Upper lobe of left lung (tissue), 6 donors: ENCODE data around the gene ITPA. TPM values are rescaled to one million over a fixed set of nuclear protein-coding genes. Genes with fewer than 3 reads are reported as not detected.

Experiments used
- ATAC-seq, 2 donors: fragments of 200-7000 bp; cut with Tn5 transposase; one replicate each; pipeline ENCODE4 v1.9.1; 2022; ENCODE audit warnings: mild to moderate bottlenecking in 2 of 2, moderate library complexity in 2 of 2; ENCODE audit not compliant: low FRiP score in 2 of 2
- DNase-seq, 2 donors: peaks; one replicate each; pipeline ENCODE4 v3.0.0-alpha.2; 2019 to 2020
- H3K27ac ChIP-seq, 4 donors: fragments of 200-600 bp; sonication (generic); one replicate each; pipeline ENCODE4 v1.5.1; 2016 to 2019
- H3K27me3 ChIP-seq, 4 donors: fragments of 200-600 bp; sonication (generic); one replicate each; pipeline ENCODE4 v1.5.1; 2017 to 2019
- H3K36me3 ChIP-seq, 4 donors: fragments of 200-600 bp; sonication (generic); one replicate each; pipeline ENCODE4 v1.5.1; 2016 to 2019
- H3K4me1 ChIP-seq, 4 donors: fragments of 200-600 bp; sonication (generic); one replicate each; pipeline ENCODE4 v1.5.1; 2018 to 2019
- H3K4me3 ChIP-seq, 4 donors: fragments of 200-600 bp; sonication (generic); one replicate each; pipeline ENCODE4 v1.5.1; 2017 to 2019; ENCODE audit warnings: mild to moderate bottlenecking in 2 of 4, moderate library complexity in 1 of 4
- H3K9me3 ChIP-seq, 4 donors: fragments of 200-600 bp; sonication (generic); one replicate each; pipeline ENCODE4 v1.5.1; 2018 to 2019
- EP300 ChIP-seq, 4 donors: sonication (generic); formaldehyde crosslinking; IDR thresholded peaks; one replicate each; pipeline ENCODE4 v1.5.1; 2017; ENCODE audit warnings: antibody characterized with exemption in 4 of 4, control low read depth in 2 of 4
- POLR2A ChIP-seq, 4 donors: fragments of 450-650 bp; IDR thresholded peaks; one replicate each; pipeline ENCODE4 v1.5.1; 2016 to 2017; ENCODE audit warnings: antibody characterized with exemption in 4 of 4, mild to moderate bottlenecking in 2 of 4
- POLR2AphosphoS5 ChIP-seq, 2 donors: sonication (generic); formaldehyde crosslinking; IDR thresholded peaks; one replicate each; pipeline ENCODE4 v1.5.1; 2017; ENCODE audit warnings: antibody characterized with exemption in 2 of 2
- WGBS, 2 donors: methylation state at CpG; one replicate each; pipeline ENCODE4 v1.1.5; 2017 to 2018; 5-methylcytosine and 5-hydroxymethylcytosine counted together
- total RNA-seq, 6 donors: library from RNA; depleted of rRNA in 4 of 6; stranded (reverse); fragments of >200 nt in 4 of 6; gene quantifications; one replicate each; pipeline versions ENCODE4 v1.1.0 to v1.2.1, GENCODE V29; 2016 to 2021
- TF ChIP-seq, protein P1 (sequence below), 6 experiments: fragments of 450-650 bp in 4 of 6; fragments of 200-600 bp in 2 of 6; sonication (generic) in 2 of 6; IDR thresholded peaks; one replicate each; pipeline ENCODE4 v1.5.1; 2016 to 2019; ENCODE audit warnings: antibody characterized with exemption in 6 of 6
- donor health status: DM: no; HTN: no; CAD: no; lungs with moderate emphysema.
- donor health status: DM: no; HTN: yes; CAD: no; lungs with severe emphysema.

Gene ITPA
- total RNA-seq, 6 donors from 2014 or later: 31.5 to 58.5 (median 43.3) TPM

DNA sequence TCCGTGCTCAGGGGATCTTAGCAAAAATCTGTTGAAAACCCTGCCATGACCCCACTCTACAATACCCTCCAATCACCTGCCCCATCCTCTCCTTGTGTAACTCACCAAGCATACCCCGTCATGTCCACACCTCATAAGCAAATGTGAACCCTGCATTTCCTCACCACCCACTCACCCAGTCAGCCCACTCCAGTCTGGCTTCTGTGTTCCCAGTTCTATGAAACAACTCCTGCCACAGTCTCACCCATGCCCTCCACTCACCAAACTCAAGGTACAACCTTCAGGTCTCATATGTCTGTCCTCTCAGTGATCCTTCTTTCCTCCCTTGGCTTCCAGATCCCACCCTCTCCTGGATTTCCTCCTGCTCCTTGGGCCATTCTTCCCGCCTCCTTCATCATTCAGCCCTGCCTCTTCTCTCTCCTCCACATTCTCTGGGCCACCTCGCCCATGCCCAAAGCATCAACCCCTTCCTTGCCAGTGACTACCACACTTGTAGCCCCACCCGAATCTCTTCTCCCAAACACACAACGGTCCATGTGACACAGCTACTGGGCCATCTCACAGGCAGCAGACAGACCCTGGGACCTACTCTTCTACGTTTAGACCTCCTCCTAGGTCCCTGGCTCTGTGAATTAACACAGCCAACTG is 13.6 kb upstream of the ITPA start:
- 90 to 94% methylated on average over 7 of the region's 7 CpGs for WGBS, 2 donors
- no peak for ATAC-seq
- peaks cover 43 to 97% (median 76%) of the 10 kb centered on the region in 4 donors for H3K36me3 ChIP-seq

DNA sequence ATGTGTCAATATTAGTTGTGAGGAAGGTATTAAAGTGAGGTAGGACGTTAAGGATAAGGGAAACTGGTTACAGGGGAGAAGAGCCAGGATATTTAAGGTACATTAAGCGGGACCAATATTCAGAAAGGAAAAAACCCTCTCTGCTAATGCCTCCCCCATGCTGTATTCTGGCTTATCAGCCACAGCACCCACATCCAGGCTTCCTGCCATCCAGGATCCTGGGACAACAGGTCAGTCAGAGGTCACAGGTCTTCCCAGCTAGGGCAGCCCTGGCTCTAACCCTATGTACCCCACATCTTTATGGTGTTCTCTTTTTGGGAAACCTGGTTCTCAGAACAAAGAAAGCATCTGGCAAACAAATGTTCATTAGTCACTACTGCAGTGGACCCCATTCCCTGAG is 10.1 kb upstream of the ITPA start:
- DNase-seq (no peak), ATAC-seq (no peak)
- peaks cover 11 to 16% (median 11%) of the 10 kb centered on the region in 4 donors for H3K4me1 ChIP-seq
- H3K36me3 ChIP-seq: peaks cover 21 to 75% (median 50%) of the 10 kb centered on the region in 4 donors
- TF ChIP-seq POLR2A (IDR thresholded peaks at IDR 0.05): no peak
- no peak for TF ChIP-seq POLR2AphosphoS5 (IDR thresholded peaks at IDR 0.05)
- no peak for TF ChIP-seq EP300 (IDR thresholded peaks at IDR 0.05)
- TF ChIP-seq, protein P1, sequence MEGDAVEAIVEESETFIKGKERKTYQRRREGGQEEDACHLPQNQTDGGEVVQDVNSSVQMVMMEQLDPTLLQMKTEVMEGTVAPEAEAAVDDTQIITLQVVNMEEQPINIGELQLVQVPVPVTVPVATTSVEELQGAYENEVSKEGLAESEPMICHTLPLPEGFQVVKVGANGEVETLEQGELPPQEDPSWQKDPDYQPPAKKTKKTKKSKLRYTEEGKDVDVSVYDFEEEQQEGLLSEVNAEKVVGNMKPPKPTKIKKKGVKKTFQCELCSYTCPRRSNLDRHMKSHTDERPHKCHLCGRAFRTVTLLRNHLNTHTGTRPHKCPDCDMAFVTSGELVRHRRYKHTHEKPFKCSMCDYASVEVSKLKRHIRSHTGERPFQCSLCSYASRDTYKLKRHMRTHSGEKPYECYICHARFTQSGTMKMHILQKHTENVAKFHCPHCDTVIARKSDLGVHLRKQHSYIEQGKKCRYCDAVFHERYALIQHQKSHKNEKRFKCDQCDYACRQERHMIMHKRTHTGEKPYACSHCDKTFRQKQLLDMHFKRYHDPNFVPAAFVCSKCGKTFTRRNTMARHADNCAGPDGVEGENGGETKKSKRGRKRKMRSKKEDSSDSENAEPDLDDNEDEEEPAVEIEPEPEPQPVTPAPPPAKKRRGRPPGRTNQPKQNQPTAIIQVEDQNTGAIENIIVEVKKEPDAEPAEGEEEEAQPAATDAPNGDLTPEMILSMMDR (IDR thresholded peaks at IDR 0.05): no peak
- no peak overlapping the region for H3K4me3 ChIP-seq
- no peaks in the 10 kb centered on the region for H3K9me3 ChIP-seq
- 73 to 77% methylated on average over 2 of the region's 2 CpGs for WGBS, 2 donors
- H3K27me3 ChIP-seq: no peaks in the 10 kb centered on the region
- no peak overlapping the region for H3K27ac ChIP-seq

More for the DNA sequence above, 13.6 kb upstream of the ITPA start:
- TF ChIP-seq POLR2AphosphoS5 (IDR thresholded peaks at IDR 0.05): no peak
- TF ChIP-seq, protein P1 (IDR thresholded peaks at IDR 0.05): no peak
- TF ChIP-seq POLR2A (IDR thresholded peaks at IDR 0.05): no peak
- no peak for TF ChIP-seq EP300 (IDR thresholded peaks at IDR 0.05)
- Histone ChIP-seq H3K4me3 (no peak overlapping the region), H3K9me3 (no peaks in the 10 kb centered on the region), H3K27me3 (no peaks in the 10 kb centered on the region), H3K4me1 (no peaks in the 10 kb centered on the region), H3K27ac (no peak overlapping the region)
- no peak for DNase-seq

GRCh38 chr20:3199976-3200755 is 9.1 kb upstream of the ITPA start:
- H3K27me3 ChIP-seq: no peaks in the 10 kb centered on the region
- WGBS, 2 donors: 93 to 96% methylated on average over 27 of the region's 27 CpGs
- H3K27ac ChIP-seq: no peak overlapping the region
- peaks cover 11 to 66% (median 40%) of the 10 kb centered on the region in 4 donors for H3K36me3 ChIP-seq
- H3K9me3 ChIP-seq: no peaks in the 10 kb centered on the region
- no peak overlapping the region for H3K4me3 ChIP-seq
- ATAC-seq (no peak), DNase-seq (no peak)
- TF ChIP-seq EP300 (IDR thresholded peaks at IDR 0.05) (no peak), POLR2AphosphoS5 (IDR thresholded peaks at IDR 0.05) (no peak), POLR2A (IDR thresholded peaks at IDR 0.05) (no peak)
- TF ChIP-seq, protein P1 (IDR thresholded peaks at IDR 0.05): no peak
- peaks cover 12 to 21% (median 14%) of the 10 kb centered on the region in 4 donors for H3K4me1 ChIP-seq

GRCh38 chr20:3202965-3203314 is 6.4 kb upstream of the ITPA start:
- Histone ChIP-seq H3K27me3 (no peaks in the 10 kb centered on the region), H3K27ac (peak overlapping the region; percentile 85 to 93 (median 90)), H3K36me3 (peaks cover 10 to 38% (median 27%) of the 10 kb centered on the region in 4 donors), H3K4me1 (peaks cover 12 to 21% (median 14%) of the 10 kb centered on the region in 4 donors), H3K9me3 (no peaks in the 10 kb centered on the region), H3K4me3 (peak overlapping the region; percentile 31 to 88 (median 70))
- 48 to 51% methylated on average over 7 to 9 of the region's 9 CpGs for WGBS, 2 donors
- TF ChIP-seq POLR2AphosphoS5 (IDR thresholded peaks at IDR 0.05) (no peak), POLR2A (IDR thresholded peaks at IDR 0.05) (no peak), EP300 (IDR thresholded peaks at IDR 0.05) (no peak)
- TF ChIP-seq, protein P1 (IDR thresholded peaks at IDR 0.05): no peak
- DNase-seq (no peak), ATAC-seq (no peak)
